Measurements from ENCODE around the gene THEM5.
"Not testable (repeated sequence)": the region's sequence is repeated elsewhere in the genome, so short reads cannot be mapped to it uniquely, and the experiment has no call there.

GRCh38 chr1:151900804-151901203 is 47.3 kb upstream of the THEM5 start:
- TF ChIP-seq CTCF, POLR2A (IDR thresholded peaks at IDR 0.05): not testable (repeated sequence)
